B cell (primary cell): ENCODE data around the gene MBTPS1.

ENCODE experiments used
- CTCF ChIP-seq: fragments of 200-600 bp; IDR thresholded peaks from one replicate; pipeline ENCODE4 v1.8.0; 2022; ENCODE audit warnings: antibody characterized with exemption, mild to moderate bottlenecking
- EZH2 ChIP-seq: IDR thresholded peaks from 2 replicates; pipeline ENCODE4 v1.6.1; 2012; ENCODE audit warnings: borderline replicate concordance, low read depth, mild to moderate bottlenecking, moderate library complexity, low read length; ENCODE audit not compliant: insufficient read depth, poor library complexity, severe bottlenecking

GRCh38 chr16:84085271-84085667, 31.5 kb downstream of the MBTPS1 start:
- TF ChIP-seq CTCF (no peak), EZH2 (no peak)
